NCI-H2227 (cell line): ENCODE measurements around the gene GLCCI1.
"Not testable (repeated sequence)": the region's sequence is repeated elsewhere in the genome, so short reads cannot be mapped to it uniquely, and the experiment has no call there.

Experiments
- DNase-seq: peaks from one replicate; lab custom pipeline; 2025; ENCODE audit not compliant: unreplicated experiment; lab: John Stamatoyannopoulos, UW

The GLCCI1 gene

GRCh38 chr7:8089036-8089780, 120.6 kb downstream of the GLCCI1 start:
- no peak for DNase-seq

- DNase-seq, result no peak
Measured at GRCh38 chr7:8092140-8092539, 123.5 kb downstream of the GLCCI1 start.

- no peak for DNase-seq
Measured at GRCh38 chr7:8094164-8095140, 125.9 kb downstream of the GLCCI1 start.

- not testable (repeated sequence) for DNase-seq
Measured at GRCh38 chr7:8101292-8101691, 132.7 kb downstream of the GLCCI1 start.

- DNase-seq, result no peak
Measured at GRCh38 chr7:8103282-8103681, 134.7 kb downstream of the GLCCI1 start.

GRCh38 chr7:8105449-8106095, 137.0 kb downstream of the GLCCI1 start:
- no peak for DNase-seq

- DNase-seq, result no peak
Measured at GRCh38 chr7:8109196-8110022, 140.8 kb downstream of the GLCCI1 start.

GRCh38 chr7:8111282-8111960, 142.8 kb downstream of the GLCCI1 start:
- no peak for DNase-seq

GRCh38 chr7:8112685-8113084, 144.1 kb downstream of the GLCCI1 start:
- no peak for DNase-seq

- no peak for DNase-seq
Measured at GRCh38 chr7:8113184-8113583, 144.6 kb downstream of the GLCCI1 start.

- DNase-seq, result no peak
Measured at GRCh38 chr7:8114175-8114574, 145.6 kb downstream of the GLCCI1 start.

- no peak for DNase-seq
Measured at GRCh38 chr7:8115547-8116402, 147.2 kb downstream of the GLCCI1 start.

- DNase-seq, result no peak
Measured at GRCh38 chr7:8117195-8117594, 148.6 kb downstream of the GLCCI1 start.

- DNase-seq, result no peak
Measured at GRCh38 chr7:8119262-8119661, 150.7 kb downstream of the GLCCI1 start.

- no peak for DNase-seq
Measured at GRCh38 chr7:8120390-8121058, 151.9 kb downstream of the GLCCI1 start.

- DNase-seq, result no peak
Measured at GRCh38 chr7:8121243-8121642, 152.6 kb downstream of the GLCCI1 start.

- no peak for DNase-seq
Measured at GRCh38 chr7:8125680-8126444, 157.3 kb downstream of the GLCCI1 start.

GRCh38 chr7:8126601-8127167, 158.1 kb downstream of the GLCCI1 start:
- DNase-seq, result no peak
